Vagina (tissue), 2 donors: ENCODE data around the gene MICAL2.

Experiments used
- POLR2A ChIP-seq, 2 donors: fragments of 450-650 bp; IDR thresholded peaks; one replicate each; pipeline ENCODE4 v1.6.1; 2017; ENCODE audit warnings: antibody characterized with exemption in 2 of 2, mild to moderate bottlenecking in 2 of 2, moderate library complexity in 2 of 2
- POLR2AphosphoS5 ChIP-seq, 2 donors: sonication (generic); formaldehyde crosslinking; IDR thresholded peaks; one replicate each; pipeline ENCODE4 v1.9.0; 2017; ENCODE audit warnings: antibody characterized with exemption in 2 of 2, mild to moderate bottlenecking in 2 of 2, low read depth in 1 of 2; ENCODE audit not compliant: insufficient read depth in 1 of 2
- TF ChIP-seq, protein P1 (sequence below), 3 experiments: fragments of 450-650 bp in 2 of 3; fragments of 200-600 bp in 1 of 3; sonication (generic) in 1 of 3; IDR thresholded peaks; one replicate each; pipeline ENCODE4 v1.5.1; 2017 to 2019; ENCODE audit warnings: antibody characterized with exemption in 3 of 3, mild to moderate bottlenecking in 2 of 3, moderate library complexity in 2 of 3

DNA sequence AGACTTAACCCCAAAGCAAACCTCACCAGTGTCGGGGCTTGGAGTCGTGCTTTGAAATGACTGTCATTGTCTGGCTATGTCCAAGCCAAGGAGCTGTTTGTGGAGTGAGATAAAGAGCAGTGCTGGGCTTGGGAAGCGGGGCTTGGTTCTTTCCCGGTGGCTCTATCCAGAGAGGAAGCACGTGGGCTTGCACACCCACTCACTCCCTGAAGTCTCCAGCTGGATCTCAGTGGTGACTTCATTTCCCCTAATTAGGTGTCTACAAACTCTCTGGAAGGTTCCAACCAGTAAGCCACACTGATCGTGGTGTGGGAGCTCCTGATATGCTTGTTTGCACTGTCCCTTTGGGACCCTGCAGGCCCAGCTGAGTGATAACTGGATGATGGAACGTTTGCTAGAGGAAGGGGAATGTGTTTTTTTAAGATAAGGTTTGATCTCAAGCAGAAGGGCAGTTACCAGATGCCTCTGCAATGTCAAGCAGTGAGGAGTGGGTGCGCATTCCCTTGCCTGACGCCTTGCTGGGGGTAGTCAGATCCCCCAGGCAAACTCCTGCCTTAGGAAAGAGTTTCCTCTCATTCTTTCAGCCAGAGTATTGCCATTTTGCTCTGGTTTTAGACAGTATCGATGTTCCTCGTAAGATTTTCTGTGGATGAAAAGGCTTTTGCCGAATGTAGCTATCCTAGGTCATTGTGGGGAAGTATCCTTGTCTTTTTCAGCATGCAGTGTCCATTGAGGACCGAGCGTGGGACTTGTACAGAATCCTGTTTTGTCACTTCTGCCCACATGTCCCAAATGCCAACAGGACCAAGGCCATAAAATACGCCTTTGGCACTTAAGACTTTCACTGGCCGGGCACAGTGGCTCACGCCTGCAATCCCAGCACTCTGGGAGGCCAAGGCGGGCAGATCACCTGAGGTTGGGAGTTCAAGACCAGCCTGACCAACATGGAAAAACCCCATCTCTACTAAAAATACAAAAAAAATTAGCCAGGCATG is 90.9 kb downstream of the MICAL2 start:
- TF ChIP-seq, protein P1, sequence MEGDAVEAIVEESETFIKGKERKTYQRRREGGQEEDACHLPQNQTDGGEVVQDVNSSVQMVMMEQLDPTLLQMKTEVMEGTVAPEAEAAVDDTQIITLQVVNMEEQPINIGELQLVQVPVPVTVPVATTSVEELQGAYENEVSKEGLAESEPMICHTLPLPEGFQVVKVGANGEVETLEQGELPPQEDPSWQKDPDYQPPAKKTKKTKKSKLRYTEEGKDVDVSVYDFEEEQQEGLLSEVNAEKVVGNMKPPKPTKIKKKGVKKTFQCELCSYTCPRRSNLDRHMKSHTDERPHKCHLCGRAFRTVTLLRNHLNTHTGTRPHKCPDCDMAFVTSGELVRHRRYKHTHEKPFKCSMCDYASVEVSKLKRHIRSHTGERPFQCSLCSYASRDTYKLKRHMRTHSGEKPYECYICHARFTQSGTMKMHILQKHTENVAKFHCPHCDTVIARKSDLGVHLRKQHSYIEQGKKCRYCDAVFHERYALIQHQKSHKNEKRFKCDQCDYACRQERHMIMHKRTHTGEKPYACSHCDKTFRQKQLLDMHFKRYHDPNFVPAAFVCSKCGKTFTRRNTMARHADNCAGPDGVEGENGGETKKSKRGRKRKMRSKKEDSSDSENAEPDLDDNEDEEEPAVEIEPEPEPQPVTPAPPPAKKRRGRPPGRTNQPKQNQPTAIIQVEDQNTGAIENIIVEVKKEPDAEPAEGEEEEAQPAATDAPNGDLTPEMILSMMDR (IDR thresholded peaks at IDR 0.05) = no peak
- TF ChIP-seq POLR2A (IDR thresholded peaks at IDR 0.05) (no peak), POLR2AphosphoS5 (IDR thresholded peaks at IDR 0.05; ENCODE audit: insufficient read depth in 1 of 2, low read depth in 1 of 2) (no peak)
